Measurements from ENCODE around the gene SLC29A2.
A peak's percentile ranks its signal among the peaks of the same experiment; 100 is the strongest.
"Not testable (repeated sequence)": the region's sequence is repeated elsewhere in the genome, so short reads cannot be mapped to it uniquely, and the experiment has no call there.

The SLC29A2 gene

GRCh38 chr11:66323684-66324083 is 47.9 kb downstream of the SLC29A2 start:
- Histone ChIP-seq H2AFZ (ENCODE audit: low read length, unreplicated experiment) (no peak overlapping the region), H3K36me3 (ENCODE audit: insufficient read depth, low read length) (no peaks in the 10 kb centered on the region), H3K27ac (ENCODE audit: low read depth, low read length) (no peak overlapping the region), H3K4me3 (ENCODE audit: low read depth, low read length) (no peak overlapping the region), H3K4me1 (ENCODE audit: control insufficient read depth, insufficient read depth, low read length, unreplicated experiment) (peaks cover 71% of the 10 kb centered on the region), H3K79me2 (ENCODE audit: control insufficient read depth, insufficient read depth, low read length, unreplicated experiment) (no peaks in the 10 kb centered on the region), H3K27me3 (ENCODE audit: insufficient read depth, low read length) (no peaks in the 10 kb centered on the region)

- peak overlapping the region; percentile 81 for H2AFZ ChIP-seq (ENCODE audit: low read length, unreplicated experiment)
- H3K79me2 ChIP-seq (ENCODE audit: control insufficient read depth, insufficient read depth, low read length, unreplicated experiment), result no peaks in the 10 kb centered on the region
- peaks cover 71% of the 10 kb centered on the region for H3K4me1 ChIP-seq (ENCODE audit: control insufficient read depth, insufficient read depth, low read length, unreplicated experiment)
These were observed 48.7 kb downstream of the SLC29A2 start for GRCh38 chr11:66322732-66323427.

GRCh38 chr11:66321606-66322005 is 50.0 kb downstream of the SLC29A2 start:
- Histone ChIP-seq H3K36me3 (ENCODE audit: insufficient read depth, low read length) (no peaks in the 10 kb centered on the region), H3K27me3 (ENCODE audit: insufficient read depth, low read length) (no peaks in the 10 kb centered on the region), H3K27ac (ENCODE audit: low read depth, low read length) (no peak overlapping the region), H3K4me3 (ENCODE audit: low read depth, low read length) (no peak overlapping the region), H2AFZ (ENCODE audit: low read length, unreplicated experiment) (no peak overlapping the region), H3K79me2 (ENCODE audit: control insufficient read depth, insufficient read depth, low read length, unreplicated experiment) (peaks cover 2% of the 10 kb centered on the region), H3K4me1 (ENCODE audit: control insufficient read depth, insufficient read depth, low read length, unreplicated experiment) (peaks cover 67% of the 10 kb centered on the region)

More at GRCh38 chr11:66322732-66323427, 48.7 kb downstream of the SLC29A2 start:
- no peaks in the 10 kb centered on the region for H3K27me3 ChIP-seq (ENCODE audit: insufficient read depth, low read length)
- H3K27ac ChIP-seq (ENCODE audit: low read depth, low read length), result peak overlapping the region; percentile 59
- H3K36me3 ChIP-seq (ENCODE audit: insufficient read depth, low read length), result no peaks in the 10 kb centered on the region
- H3K4me3 ChIP-seq (ENCODE audit: low read depth, low read length), result no peak overlapping the region

- not testable (repeated sequence) for H3K4me3 ChIP-seq (ENCODE audit: low read depth, low read length); H3K27ac ChIP-seq (ENCODE audit: low read depth, low read length); H3K27me3 ChIP-seq (ENCODE audit: insufficient read depth, low read length); H3K36me3 ChIP-seq (ENCODE audit: insufficient read depth, low read length); H2AFZ ChIP-seq (ENCODE audit: low read length, unreplicated experiment)
- Histone ChIP-seq H3K79me2 (ENCODE audit: control insufficient read depth, insufficient read depth, low read length, unreplicated experiment) (peaks cover 11% of the 10 kb centered on the region), H3K4me1 (ENCODE audit: control insufficient read depth, insufficient read depth, low read length, unreplicated experiment) (peaks cover 59% of the 10 kb centered on the region)
These were observed 50.8 kb downstream of the SLC29A2 start for GRCh38 chr11:66320748-66321147.

DNA sequence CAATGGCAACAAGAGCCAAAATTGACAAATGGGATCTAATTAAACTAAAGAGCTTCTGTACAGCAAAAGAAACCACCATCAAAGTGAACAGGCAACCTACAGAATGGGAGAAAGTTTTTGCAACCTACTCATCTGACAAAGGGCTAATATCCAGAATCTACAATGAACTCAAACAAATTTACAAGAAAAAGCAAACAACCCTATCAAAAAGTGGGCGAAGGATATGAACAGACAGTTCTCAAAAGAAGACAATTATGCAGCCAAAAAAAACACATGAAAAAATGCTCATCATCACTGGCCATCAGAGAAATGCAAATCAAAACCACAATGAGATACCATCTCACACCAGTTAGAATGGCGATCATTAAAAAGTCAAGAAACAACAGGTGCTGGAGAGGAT is 51.3 kb downstream of the SLC29A2 start:
- not testable (repeated sequence) for H3K4me3 ChIP-seq (ENCODE audit: low read depth, low read length); H3K27me3 ChIP-seq (ENCODE audit: insufficient read depth, low read length); H2AFZ ChIP-seq (ENCODE audit: low read length, unreplicated experiment); H3K36me3 ChIP-seq (ENCODE audit: insufficient read depth, low read length); H3K27ac ChIP-seq (ENCODE audit: low read depth, low read length)
- H3K4me1 ChIP-seq (ENCODE audit: control insufficient read depth, insufficient read depth, low read length, unreplicated experiment), result peaks cover 56% of the 10 kb centered on the region
- peaks cover 15% of the 10 kb centered on the region for H3K79me2 ChIP-seq (ENCODE audit: control insufficient read depth, insufficient read depth, low read length, unreplicated experiment)

DNA sequence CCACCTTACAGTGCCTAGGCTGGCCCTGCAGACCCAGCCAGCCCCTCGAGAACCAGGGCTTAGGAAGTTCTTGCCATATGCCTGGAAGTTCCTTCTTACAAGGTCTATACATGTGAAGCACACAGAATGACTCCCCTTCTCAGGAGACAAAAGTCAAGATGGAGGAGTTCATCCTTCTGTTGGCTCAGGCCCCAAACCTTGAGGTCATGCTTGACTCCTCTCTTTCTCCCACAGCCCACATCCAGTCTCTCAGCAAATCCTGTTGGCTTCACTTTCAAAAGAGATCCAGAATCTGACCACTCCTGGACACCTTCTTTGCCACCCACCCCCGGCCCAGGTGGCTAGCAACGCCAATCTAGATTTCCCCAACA is 53.0 kb downstream of the SLC29A2 start:
- H3K79me2 ChIP-seq (ENCODE audit: control insufficient read depth, insufficient read depth, low read length, unreplicated experiment), result peaks cover 32% of the 10 kb centered on the region
- peaks cover 51% of the 10 kb centered on the region for H3K4me1 ChIP-seq (ENCODE audit: control insufficient read depth, insufficient read depth, low read length, unreplicated experiment)
- H3K4me3 ChIP-seq (ENCODE audit: low read depth, low read length), result no peak overlapping the region
- H3K36me3 ChIP-seq (ENCODE audit: insufficient read depth, low read length), result no peaks in the 10 kb centered on the region
- no peaks in the 10 kb centered on the region for H3K27me3 ChIP-seq (ENCODE audit: insufficient read depth, low read length)
- peak overlapping the region; percentile 66 for H2AFZ ChIP-seq (ENCODE audit: low read length, unreplicated experiment)
- H3K27ac ChIP-seq (ENCODE audit: low read depth, low read length), result peak overlapping the region; percentile 97

DNA sequence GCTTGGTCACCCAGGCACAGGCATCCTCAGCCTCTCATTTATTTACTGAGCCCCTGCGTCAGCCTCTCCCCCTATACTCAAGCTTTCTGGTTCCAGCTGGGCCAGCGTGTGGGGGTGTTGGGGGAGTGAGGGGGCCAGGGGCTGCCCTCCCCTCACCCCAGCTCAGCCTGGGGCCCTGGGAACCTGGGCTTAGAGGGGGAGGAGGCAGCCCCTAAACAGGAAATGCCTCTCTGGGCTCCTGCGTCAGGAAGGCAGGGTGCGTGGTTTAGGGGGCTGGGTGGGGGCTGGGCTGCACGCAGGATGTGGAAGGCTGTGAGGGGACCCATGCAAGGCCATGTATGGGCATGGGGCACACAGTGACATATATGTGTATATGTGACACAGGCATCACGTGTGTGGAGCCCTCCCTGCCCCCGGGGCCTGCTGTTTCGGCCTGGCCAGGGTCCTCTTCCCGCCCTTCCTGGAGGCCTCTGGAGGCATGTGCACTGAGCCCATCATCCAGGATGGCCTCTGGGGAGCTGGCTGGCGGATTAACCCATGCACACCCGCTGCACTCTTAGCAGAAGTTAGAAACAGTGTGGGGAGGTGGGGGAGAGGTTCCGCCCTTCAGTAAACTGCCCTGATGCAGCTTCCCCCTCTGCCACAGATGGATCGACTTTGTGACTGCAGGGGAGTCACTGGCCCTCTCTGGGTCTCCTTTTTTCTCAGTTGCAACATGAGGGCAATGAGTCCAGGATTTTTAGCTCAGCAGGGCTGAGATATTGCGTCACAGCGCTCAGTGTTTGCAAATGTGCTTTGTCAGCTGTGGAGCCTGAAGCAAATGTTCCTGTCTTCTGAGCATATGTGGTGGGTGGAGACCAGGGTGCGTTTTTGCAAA is 53.6 kb downstream of the SLC29A2 start:
- peaks cover 34% of the 10 kb centered on the region for H3K79me2 ChIP-seq (ENCODE audit: control insufficient read depth, insufficient read depth, low read length, unreplicated experiment)
- peaks cover 45% of the 10 kb centered on the region for H3K4me1 ChIP-seq (ENCODE audit: control insufficient read depth, insufficient read depth, low read length, unreplicated experiment)
- peak overlapping the region; percentile 97 for H3K27ac ChIP-seq (ENCODE audit: low read depth, low read length)
- H3K36me3 ChIP-seq (ENCODE audit: insufficient read depth, low read length), result no peaks in the 10 kb centered on the region
- H3K4me3 ChIP-seq (ENCODE audit: low read depth, low read length), result peak overlapping the region; percentile 94
- H3K27me3 ChIP-seq (ENCODE audit: insufficient read depth, low read length), result no peaks in the 10 kb centered on the region
- H2AFZ ChIP-seq (ENCODE audit: low read length, unreplicated experiment), result peak overlapping the region; percentile 66

GRCh38 chr11:66317322-66317722 is 54.2 kb downstream of the SLC29A2 start:
- Histone ChIP-seq H3K4me3 (ENCODE audit: low read depth, low read length) (peak overlapping the region; percentile 94), H3K27ac (ENCODE audit: low read depth, low read length) (peak overlapping the region; percentile 97), H3K4me1 (ENCODE audit: control insufficient read depth, insufficient read depth, low read length, unreplicated experiment) (peaks cover 39% of the 10 kb centered on the region), H2AFZ (ENCODE audit: low read length, unreplicated experiment) (no peak overlapping the region), H3K27me3 (ENCODE audit: insufficient read depth, low read length) (no peaks in the 10 kb centered on the region), H3K79me2 (ENCODE audit: control insufficient read depth, insufficient read depth, low read length, unreplicated experiment) (peaks cover 34% of the 10 kb centered on the region), H3K36me3 (ENCODE audit: insufficient read depth, low read length) (no peaks in the 10 kb centered on the region)

- H3K27ac ChIP-seq (ENCODE audit: low read depth, low read length), result peak within 1 kb of the TSS; percentile 97
- peaks cover 34% of the 10 kb centered on the region for H3K79me2 ChIP-seq (ENCODE audit: control insufficient read depth, insufficient read depth, low read length, unreplicated experiment)
- H3K4me3 ChIP-seq (ENCODE audit: low read depth, low read length), result peak within 1 kb of the TSS; percentile 94
- H3K27me3 ChIP-seq (ENCODE audit: insufficient read depth, low read length), result no peaks in the 10 kb centered on the region
- H2AFZ ChIP-seq (ENCODE audit: low read length, unreplicated experiment), result peak within 1 kb of the TSS; percentile 66
- H3K4me1 ChIP-seq (ENCODE audit: control insufficient read depth, insufficient read depth, low read length, unreplicated experiment), result peaks cover 35% of the 10 kb centered on the region
- H3K36me3 ChIP-seq (ENCODE audit: insufficient read depth, low read length), result no peaks in the 10 kb centered on the region
These were observed 54.7 kb downstream of the SLC29A2 start, which contains the start of gene CD248 for GRCh38 chr11:66316849-66317251. TSS of gene CD248 (minus strand) at chr11:66317044. CDS start at chr11:66317027, 17 bp downstream.

DNA sequence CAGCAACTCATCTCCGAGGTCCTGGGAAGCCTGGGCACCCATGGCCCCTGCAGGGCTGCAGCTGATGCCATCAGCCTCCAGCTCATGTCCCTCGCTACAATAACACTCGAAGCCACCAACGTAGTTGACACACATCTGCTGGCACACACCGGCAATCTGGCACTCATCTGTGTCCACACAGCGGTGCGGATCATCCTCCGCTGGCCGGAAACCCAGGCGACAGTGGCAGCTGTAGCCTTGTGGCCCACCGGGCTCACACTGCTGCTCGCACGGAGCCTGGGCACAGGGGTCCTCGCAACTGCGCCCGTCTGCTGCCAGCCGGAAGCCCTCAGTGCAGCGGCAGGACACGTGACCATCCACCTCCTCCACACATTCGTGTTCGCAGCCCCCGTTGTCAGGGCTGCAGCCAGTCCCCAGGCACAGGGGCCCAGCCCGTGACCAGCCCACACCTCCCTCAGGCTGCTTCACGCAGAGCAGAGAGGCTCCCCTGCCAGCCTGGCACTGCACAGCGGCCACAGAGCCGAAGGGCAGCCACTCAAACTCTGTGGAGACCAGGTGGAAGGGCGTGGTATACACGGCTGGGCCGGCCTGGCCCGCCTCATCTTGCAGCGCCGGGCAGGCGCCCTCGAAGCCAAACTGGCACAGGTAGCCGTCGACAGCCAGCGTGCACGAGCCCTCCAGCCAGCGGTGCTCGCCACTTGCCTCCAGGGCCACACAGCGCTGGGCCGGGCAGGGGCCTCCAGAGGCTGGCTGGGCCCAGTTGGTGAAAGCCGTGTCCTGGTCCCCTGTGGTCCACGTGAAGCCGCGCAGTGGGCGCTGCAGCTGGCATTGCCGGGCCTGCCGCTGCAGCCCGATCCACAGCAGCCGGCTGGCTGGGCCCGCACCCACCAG is 55.4 kb downstream of the SLC29A2 start:
- peaks cover 31% of the 10 kb centered on the region for H3K4me1 ChIP-seq (ENCODE audit: control insufficient read depth, insufficient read depth, low read length, unreplicated experiment)
- H2AFZ ChIP-seq (ENCODE audit: low read length, unreplicated experiment), result no peak overlapping the region
- no peaks in the 10 kb centered on the region for H3K36me3 ChIP-seq (ENCODE audit: insufficient read depth, low read length)
- peaks cover 34% of the 10 kb centered on the region for H3K79me2 ChIP-seq (ENCODE audit: control insufficient read depth, insufficient read depth, low read length, unreplicated experiment)
- H3K27me3 ChIP-seq (ENCODE audit: insufficient read depth, low read length), result no peaks in the 10 kb centered on the region
- peak overlapping the region; percentile 97 for H3K27ac ChIP-seq (ENCODE audit: low read depth, low read length)
- peak overlapping the region; percentile 94 for H3K4me3 ChIP-seq (ENCODE audit: low read depth, low read length)
